Mesenchymal stem cell (in vitro differentiated cells and primary cell): ENCODE data around the gene RFXANK.

Source experiments
- DNase-seq: peaks from one replicate; pipeline ENCODE4 v3.0.0-alpha.2; 2013
- H2AFZ ChIP-seq: one replicate; pipeline ENCODE4 v1.6.1; 2013; ENCODE audit warnings: low read depth, mild to moderate bottlenecking, control low read depth, inconsistent platforms, low read length, moderate library complexity
- H2AK5ac ChIP-seq: 2 replicates; pipeline ENCODE4 v1.6.1; 2013; ENCODE audit warnings: low read length, moderate library complexity, mild to moderate bottlenecking, inconsistent platforms; ENCODE audit not compliant: severe bottlenecking
- H2BK120ac ChIP-seq: one replicate; pipeline ENCODE4 v1.6.1; 2013; ENCODE audit warnings: low read depth, mild to moderate bottlenecking, inconsistent platforms, low read length, moderate library complexity
- H2BK12ac ChIP-seq, 2 experiments: one replicate each; pipeline ENCODE4 v1.6.1; 2013; ENCODE audit warnings: inconsistent platforms in 2 of 2, low read length in 2 of 2, mild to moderate bottlenecking in 2 of 2, moderate library complexity in 2 of 2, control low read depth in 1 of 2
- H2BK15ac ChIP-seq: one replicate; pipeline ENCODE4 v1.6.1; 2013; ENCODE audit warnings: mild to moderate bottlenecking, low read depth, inconsistent platforms; ENCODE audit not compliant: poor library complexity, severe bottlenecking
- H2BK5ac ChIP-seq: 2 replicates; pipeline ENCODE4 v1.6.1; 2013; ENCODE audit warnings: low read depth, mild to moderate bottlenecking, low read length, control low read depth, inconsistent platforms; ENCODE audit not compliant: poor library complexity, severe bottlenecking
- H3K14ac ChIP-seq, 2 experiments: one replicate each; pipeline ENCODE4 v1.6.1; 2013; ENCODE audit warnings: inconsistent platforms in 2 of 2, low read length in 2 of 2, control low read depth in 1 of 2, mild to moderate bottlenecking in 1 of 2, moderate library complexity in 1 of 2
- H3K18ac ChIP-seq, 2 experiments: one replicate each; pipeline ENCODE4 v1.6.1; 2013; ENCODE audit warnings: inconsistent platforms in 2 of 2, low read length in 2 of 2, control low read depth in 1 of 2, low read depth in 1 of 2, mild to moderate bottlenecking in 1 of 2
- H3K23ac ChIP-seq, 2 experiments: one replicate each; pipeline ENCODE4 v1.6.1; 2013; ENCODE audit warnings: inconsistent platforms in 2 of 2, low read length in 2 of 2, mild to moderate bottlenecking in 2 of 2, moderate library complexity in 2 of 2, control low read depth in 1 of 2
- H3K27ac ChIP-seq: 2 replicates; pipeline ENCODE4 v1.5.1; 2013; ENCODE audit warnings: mild to moderate bottlenecking, moderate library complexity, low read length, control low read depth, inconsistent platforms; ENCODE audit not compliant: poor library complexity, severe bottlenecking
- H3K27me3 ChIP-seq, 2 experiments: 2 replicates each; pipeline versions ENCODE4 v1.6.1 to v1.7.0; 2013; ENCODE audit warnings: low read length in 2 of 2, mild to moderate bottlenecking in 2 of 2, moderate library complexity in 2 of 2, control low read depth in 1 of 2, inconsistent platforms in 1 of 2; ENCODE audit not compliant: control insufficient read depth in 1 of 2, insufficient read depth in 1 of 2
- H3K36me3 ChIP-seq, 2 experiments: 2 replicates each; pipeline versions ENCODE4 v1.6.1 to v1.7.0; 2013; ENCODE audit warnings: low read length in 2 of 2, control low read depth in 1 of 2, inconsistent platforms in 1 of 2, low read depth in 1 of 2, mild to moderate bottlenecking in 1 of 2; ENCODE audit not compliant: insufficient read depth in 2 of 2, control insufficient read depth in 1 of 2
- H3K4ac ChIP-seq, 2 experiments: one replicate each; pipeline ENCODE4 v1.6.1; 2013; ENCODE audit warnings: inconsistent platforms in 2 of 2, low read length in 2 of 2, mild to moderate bottlenecking in 2 of 2, moderate library complexity in 2 of 2, control low read depth in 1 of 2, low read depth in 1 of 2
- H3K4me1 ChIP-seq: 2 replicates; pipeline ENCODE4 v1.6.1; 2013; ENCODE audit warnings: low read depth, low read length, control low read depth; ENCODE audit not compliant: control insufficient read depth, insufficient read depth
- H3K4me2 ChIP-seq: 2 replicates; pipeline ENCODE4 v1.6.1; 2013; ENCODE audit warnings: low read length, mild to moderate bottlenecking, inconsistent platforms; ENCODE audit not compliant: poor library complexity, severe bottlenecking
- H3K4me3 ChIP-seq, 2 experiments: 2 replicates each; pipeline versions ENCODE4 v1.5.1 to v1.7.0; 2013; ENCODE audit warnings: low read length in 2 of 2, mild to moderate bottlenecking in 2 of 2, control low read depth in 1 of 2, low read depth in 1 of 2; ENCODE audit not compliant: insufficient read depth in 1 of 2
- H3K79me1 ChIP-seq: replicated peaks from 2 replicates; pipeline ENCODE4 v1.6.1; 2013; ENCODE audit warnings: mild to moderate bottlenecking, control low read depth, low read length, inconsistent platforms; ENCODE audit not compliant: poor library complexity, severe bottlenecking
- H3K9ac ChIP-seq: 2 replicates; pipeline ENCODE4 v1.7.0; 2013; ENCODE audit warnings: mild to moderate bottlenecking, low read length, moderate library complexity
- H3K9me3 ChIP-seq: 2 replicates; pipeline ENCODE4 v1.7.0; 2013; ENCODE audit warnings: mild to moderate bottlenecking, low read length; ENCODE audit not compliant: control insufficient read depth
- H4K8ac ChIP-seq: one replicate; pipeline ENCODE4 v1.6.1; 2013; ENCODE audit warnings: inconsistent platforms, mild to moderate bottlenecking, low read length, moderate library complexity
- H4K91ac ChIP-seq: one replicate; pipeline ENCODE4 v1.6.1; 2013; ENCODE audit warnings: mild to moderate bottlenecking, low read length, inconsistent platforms
- WGBS: methylation state at CpG from one replicate; pipeline ENCODE4 v1.1.7; 2013; ENCODE audit warnings: mixed read lengths; 5-methylcytosine and 5-hydroxymethylcytosine counted together

RFXANK gene

GRCh38 chr19:19204181-19204580 lies 12.1 kb downstream of the RFXANK start:
- 67% methylated on average over 12 of the region's 13 CpGs for WGBS
- H3K9ac ChIP-seq = no peak overlapping the region
- H3K79me1 ChIP-seq = peaks cover 13% of the 10 kb centered on the region
- no peak overlapping the region for H2AFZ ChIP-seq
- no peak overlapping the region for H2BK120ac ChIP-seq
- no peak overlapping the region for H2BK15ac ChIP-seq
- peaks cover 19 to 22% of the 10 kb centered on the region in 2 experiments for H3K36me3 ChIP-seq
- H4K91ac ChIP-seq = no peak overlapping the region
- H3K4me2 ChIP-seq = no peak overlapping the region
- H3K27ac ChIP-seq = no peak overlapping the region
- no peak overlapping the region for H3K14ac ChIP-seq
- no peaks in the 10 kb centered on the region for H3K9me3 ChIP-seq
- no peak overlapping the region for H2BK5ac ChIP-seq
- no peak overlapping the region for H3K4me3 ChIP-seq
- H3K27me3 ChIP-seq = peaks cover 16 to 31% of the 10 kb centered on the region in 2 experiments
- H3K4ac ChIP-seq = no peak overlapping the region
- H3K23ac ChIP-seq = no peak overlapping the region
- peaks cover 10% of the 10 kb centered on the region for H3K4me1 ChIP-seq
- H2BK12ac ChIP-seq = no peak overlapping the region
- no peak for DNase-seq
- no peak overlapping the region for H2AK5ac ChIP-seq
- H4K8ac ChIP-seq = no peak overlapping the region
- no peak overlapping the region for H3K18ac ChIP-seq

GRCh38 chr19:19205416-19206410 lies 13.7 kb downstream of the RFXANK start:
- H2BK15ac ChIP-seq = no peak overlapping the region
- H3K23ac ChIP-seq = no peak overlapping the region
- peaks cover 10% of the 10 kb centered on the region for H3K4me1 ChIP-seq
- peaks cover 8% of the 10 kb centered on the region for H3K79me1 ChIP-seq
- H3K18ac ChIP-seq = no peak overlapping the region
- no peak overlapping the region for H3K14ac ChIP-seq
- no peak overlapping the region for H2BK5ac ChIP-seq
- no peak overlapping the region for H3K27ac ChIP-seq
- H2BK12ac ChIP-seq = no peak overlapping the region
- peaks cover 11 to 12% of the 10 kb centered on the region in 2 experiments for H3K36me3 ChIP-seq
- no peaks in the 10 kb centered on the region for H3K9me3 ChIP-seq
- no peak overlapping the region for H3K4me2 ChIP-seq
- WGBS = 74% methylated on average over 13 of the region's 14 CpGs
- H4K8ac ChIP-seq = no peak overlapping the region
- H3K4me3 ChIP-seq = no peak overlapping the region
- no peak overlapping the region for H3K9ac ChIP-seq
- no peak overlapping the region for H2AK5ac ChIP-seq
- H3K27me3 ChIP-seq = peaks cover 16 to 36% of the 10 kb centered on the region in 2 experiments
- H4K91ac ChIP-seq = no peak overlapping the region
- no peak overlapping the region for H3K4ac ChIP-seq
- no peak for DNase-seq
- no peak overlapping the region for H2BK120ac ChIP-seq
- no peak overlapping the region for H2AFZ ChIP-seq

GRCh38 chr19:19206938-19207337 lies 14.9 kb downstream of the RFXANK start:
- Histone ChIP-seq H3K27me3 (peaks cover 24 to 45% of the 10 kb centered on the region in 2 experiments), H3K27ac (no peak overlapping the region), H2AK5ac (no peak overlapping the region), H3K4ac (no peak overlapping the region), H3K36me3 (peaks cover 4 to 5% of the 10 kb centered on the region in 2 experiments), H3K23ac (no peak overlapping the region), H4K91ac (no peak overlapping the region), H3K18ac (no peak overlapping the region), H2BK15ac (no peak overlapping the region), H3K14ac (peak overlapping the region in 1 of 2 experiments; percentile 62), H2BK12ac (no peak overlapping the region), H2BK5ac (no peak overlapping the region), H3K4me2 (no peak overlapping the region), H2AFZ (no peak overlapping the region), H3K9ac (no peak overlapping the region), H4K8ac (no peak overlapping the region), H3K79me1 (peaks cover 3% of the 10 kb centered on the region), H3K4me3 (no peak overlapping the region), H2BK120ac (no peak overlapping the region), H3K9me3 (no peaks in the 10 kb centered on the region), H3K4me1 (peaks cover 12% of the 10 kb centered on the region)
- no peak for DNase-seq
- 76% methylated on average over 5 of the region's 5 CpGs for WGBS
